HEK293 (cell line): ENCODE measurements around the gene EGFL8.

Source experiments
- OVOL3 ChIP-seq: fragments of 450-650 bp; formaldehyde crosslinking; IDR thresholded peaks from 2 replicates; pipeline ENCODE4 v1.5.1; 2016; ENCODE audit warnings: missing biosample characterization, missing genetic modification characterization
- PATZ1 ChIP-seq: fragments of 450-650 bp; formaldehyde crosslinking; IDR thresholded peaks from 2 replicates; pipeline ENCODE4 v1.5.1; 2016; ENCODE audit warnings: missing biosample characterization, missing genetic modification characterization
- REPIN1 ChIP-seq: fragments of 450-650 bp; formaldehyde crosslinking; IDR thresholded peaks from 2 replicates; pipeline ENCODE4 v1.5.1; 2017; ENCODE audit warnings: missing biosample characterization, missing genetic modification characterization, low read depth
- ZNF202 ChIP-seq: fragments of 450-650 bp; formaldehyde crosslinking; IDR thresholded peaks from 2 replicates; pipeline ENCODE4 v1.5.1; 2016; ENCODE audit warnings: missing biosample characterization, missing genetic modification characterization, borderline replicate concordance
- ZNF341 ChIP-seq: fragments of 450-650 bp; formaldehyde crosslinking; IDR thresholded peaks from 2 replicates; pipeline ENCODE4; 2016; ENCODE audit warnings: low read depth, missing biosample characterization, missing genetic modification characterization
- ZNF391 ChIP-seq: fragments of 450-650 bp; formaldehyde crosslinking; IDR thresholded peaks from 2 replicates; pipeline ENCODE4 v1.5.1; 2016; ENCODE audit warnings: low read depth, missing biosample characterization, missing genetic modification characterization, borderline replicate concordance
- ZNF518A ChIP-seq: fragments of 450-650 bp; formaldehyde crosslinking; conservative IDR thresholded peaks from 2 replicates; pipeline ENCODE4 v1.5.1; 2016; ENCODE audit warnings: low read depth, missing biosample characterization, missing genetic modification characterization
- ZNF658 ChIP-seq: fragments of 450-650 bp; formaldehyde crosslinking; IDR thresholded peaks from 2 replicates; pipeline ENCODE4; 2016; ENCODE audit warnings: missing biosample characterization, missing genetic modification characterization
- ZNF777 ChIP-seq: fragments of 450-650 bp; formaldehyde crosslinking; IDR thresholded peaks from 2 replicates; pipeline ENCODE4 v1.5.1; 2017; ENCODE audit warnings: missing biosample characterization, missing genetic modification characterization, borderline replicate concordance
- ZNF785 ChIP-seq: fragments of 450-650 bp; formaldehyde crosslinking; IDR thresholded peaks from 2 replicates; pipeline ENCODE4 v1.5.1; 2016; ENCODE audit warnings: missing biosample characterization, missing genetic modification characterization
- TF ChIP-seq, protein P1 (sequence below): fragments of 450-650 bp; formaldehyde crosslinking; IDR thresholded peaks from 2 replicates; pipeline ENCODE4 v1.5.1; 2016; ENCODE audit warnings: missing biosample characterization, missing genetic modification characterization
- TF ChIP-seq, protein P2 (sequence below): fragments of 450-650 bp; formaldehyde crosslinking; IDR thresholded peaks from 2 replicates; pipeline ENCODE4 v1.5.1; 2016; ENCODE audit warnings: missing biosample characterization, missing genetic modification characterization

The EGFL8 gene

GRCh38 chr6:32178547-32179440 lies 14.4 kb downstream of the EGFL8 start (continued):
- TF ChIP-seq, protein P1, sequence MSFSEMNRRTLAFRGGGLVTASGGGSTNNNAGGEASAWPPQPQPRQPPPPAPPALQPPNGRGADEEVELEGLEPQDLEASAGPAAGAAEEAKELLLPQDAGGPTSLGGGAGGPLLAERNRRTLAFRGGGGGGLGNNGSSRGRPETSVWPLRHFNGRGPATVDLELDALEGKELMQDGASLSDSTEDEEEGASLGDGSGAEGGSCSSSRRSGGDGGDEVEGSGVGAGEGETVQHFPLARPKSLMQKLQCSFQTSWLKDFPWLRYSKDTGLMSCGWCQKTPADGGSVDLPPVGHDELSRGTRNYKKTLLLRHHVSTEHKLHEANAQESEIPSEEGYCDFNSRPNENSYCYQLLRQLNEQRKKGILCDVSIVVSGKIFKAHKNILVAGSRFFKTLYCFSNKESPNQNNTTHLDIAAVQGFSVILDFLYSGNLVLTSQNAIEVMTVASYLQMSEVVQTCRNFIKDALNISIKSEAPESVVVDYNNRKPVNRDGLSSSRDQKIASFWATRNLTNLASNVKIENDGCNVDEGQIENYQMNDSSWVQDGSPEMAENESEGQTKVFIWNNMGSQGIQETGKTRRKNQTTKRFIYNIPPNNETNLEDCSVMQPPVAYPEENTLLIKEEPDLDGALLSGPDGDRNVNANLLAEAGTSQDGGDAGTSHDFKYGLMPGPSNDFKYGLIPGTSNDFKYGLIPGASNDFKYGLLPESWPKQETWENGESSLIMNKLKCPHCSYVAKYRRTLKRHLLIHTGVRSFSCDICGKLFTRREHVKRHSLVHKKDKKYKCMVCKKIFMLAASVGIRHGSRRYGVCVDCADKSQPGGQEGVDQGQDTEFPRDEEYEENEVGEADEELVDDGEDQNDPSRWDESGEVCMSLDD (tag by site-specific recombination) = peak; percentile 93
- no peak for TF ChIP-seq ZNF777 (tag by site-specific recombination)
- no peak for TF ChIP-seq ZNF202 (tag by site-specific recombination)
- 0 out of 2 replicates have a peak, but pooled peaks have one; percentile 18 for TF ChIP-seq ZNF341
- no peak for TF ChIP-seq ZNF658 (tag by site-specific recombination)
- TF ChIP-seq, protein P2, sequence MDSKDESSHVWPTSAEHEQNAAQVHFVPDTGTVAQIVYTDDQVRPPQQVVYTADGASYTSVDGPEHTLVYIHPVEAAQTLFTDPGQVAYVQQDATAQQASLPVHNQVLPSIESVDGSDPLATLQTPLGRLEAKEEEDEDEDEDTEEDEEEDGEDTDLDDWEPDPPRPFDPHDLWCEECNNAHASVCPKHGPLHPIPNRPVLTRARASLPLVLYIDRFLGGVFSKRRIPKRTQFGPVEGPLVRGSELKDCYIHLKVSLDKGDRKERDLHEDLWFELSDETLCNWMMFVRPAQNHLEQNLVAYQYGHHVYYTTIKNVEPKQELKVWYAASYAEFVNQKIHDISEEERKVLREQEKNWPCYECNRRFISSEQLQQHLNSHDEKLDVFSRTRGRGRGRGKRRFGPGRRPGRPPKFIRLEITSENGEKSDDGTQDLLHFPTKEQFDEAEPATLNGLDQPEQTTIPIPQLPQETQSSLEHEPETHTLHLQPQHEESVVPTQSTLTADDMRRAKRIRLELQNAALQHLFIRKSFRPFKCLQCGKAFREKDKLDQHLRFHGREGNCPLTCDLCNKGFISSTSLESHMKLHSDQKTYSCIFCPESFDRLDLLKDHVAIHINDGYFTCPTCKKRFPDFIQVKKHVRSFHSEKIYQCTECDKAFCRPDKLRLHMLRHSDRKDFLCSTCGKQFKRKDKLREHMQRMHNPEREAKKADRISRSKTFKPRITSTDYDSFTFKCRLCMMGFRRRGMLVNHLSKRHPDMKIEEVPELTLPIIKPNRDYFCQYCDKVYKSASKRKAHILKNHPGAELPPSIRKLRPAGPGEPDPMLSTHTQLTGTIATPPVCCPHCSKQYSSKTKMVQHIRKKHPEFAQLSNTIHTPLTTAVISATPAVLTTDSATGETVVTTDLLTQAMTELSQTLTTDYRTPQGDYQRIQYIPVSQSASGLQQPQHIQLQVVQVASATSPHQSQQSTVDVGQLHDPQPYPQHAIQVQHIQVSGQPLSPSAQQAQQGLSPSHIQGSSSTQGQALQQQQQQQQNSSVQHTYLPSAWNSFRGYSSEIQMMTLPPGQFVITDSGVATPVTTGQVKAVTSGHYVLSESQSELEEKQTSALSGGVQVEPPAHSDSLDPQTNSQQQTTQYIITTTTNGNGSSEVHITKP (tag by site-specific recombination) = peak; percentile 5; the same call in 1 of the 2 replicates
- TF ChIP-seq PATZ1 (tag by site-specific recombination) = 0 out of 2 replicates have a peak, but pooled peaks have one; percentile 57
- TF ChIP-seq OVOL3 = no peak; the same call in 1 of the 2 replicates
- TF ChIP-seq REPIN1 (tag by site-specific recombination) = no peak
- TF ChIP-seq ZNF518A (tag by site-specific recombination) = no peak; the same call in 1 of the 2 replicates
- peak; percentile 73; the same call in 1 of the 2 replicates for TF ChIP-seq ZNF391 (tag by site-specific recombination)
- TF ChIP-seq ZNF785 (tag by site-specific recombination) = 0 out of 2 replicates have a peak, but pooled peaks have one; percentile 28
